SK-N-MC (cell line): ENCODE data around the gene KRTAP10-9.

ENCODE experiments used
- DNase-seq: peaks from one replicate; pipeline ENCODE4 v3.0.0-alpha.2; 2011; ENCODE audit warnings: low read depth, low spot score
- H3K27ac ChIP-seq: fragments of 200-600 bp; sonication (generic); 2 replicates; pipeline ENCODE4 v1.5.1; 2016; ENCODE audit warnings: mixed run types
- H3K36me3 ChIP-seq: fragments of 200-600 bp; sonication (generic); 2 replicates; pipeline ENCODE4 v1.6.1; 2017; ENCODE audit warnings: antibody characterized with exemption, low read length, mixed read lengths; ENCODE audit not compliant: insufficient read depth
- H3K4me3 ChIP-seq: fragments of 200-600 bp; sonication (generic); 2 replicates; pipeline ENCODE4 v1.5.1; 2016
- H3K9ac ChIP-seq: fragments of 200-600 bp; sonication (generic); 2 replicates; pipeline ENCODE4 v1.8.0; 2017; ENCODE audit warnings: mixed run types, mixed read lengths; ENCODE audit not compliant: insufficient read length
- H3K9me3 ChIP-seq: fragments of 200-600 bp; sonication (generic); 2 replicates; pipeline ENCODE4 v1.6.1; 2017; ENCODE audit warnings: low read depth, mild to moderate bottlenecking, antibody characterized with exemption, low read length, moderate library complexity, mixed read lengths
- EZH2 ChIP-seq: fragments of 200-600 bp; sonication (generic); IDR thresholded peaks from one replicate; pipeline ENCODE4 v1.6.1; 2017; ENCODE audit warnings: antibody characterized with exemption
- FOXP2 ChIP-seq: optimal IDR thresholded peaks from 2 replicates; pipeline ENCODE3; 2011; ENCODE audit warnings: mild to moderate bottlenecking, moderate library complexity; ENCODE audit not compliant: insufficient read depth; ENCODE audit errors: extremely low read length, control extremely low read depth
- POLR2AphosphoS5 ChIP-seq: IDR thresholded peaks from 2 replicates; pipeline ENCODE4 v1.6.1; 2012; ENCODE audit warnings: mild to moderate bottlenecking, low read depth, low read length, borderline replicate concordance

The KRTAP10-9 gene

DNA sequence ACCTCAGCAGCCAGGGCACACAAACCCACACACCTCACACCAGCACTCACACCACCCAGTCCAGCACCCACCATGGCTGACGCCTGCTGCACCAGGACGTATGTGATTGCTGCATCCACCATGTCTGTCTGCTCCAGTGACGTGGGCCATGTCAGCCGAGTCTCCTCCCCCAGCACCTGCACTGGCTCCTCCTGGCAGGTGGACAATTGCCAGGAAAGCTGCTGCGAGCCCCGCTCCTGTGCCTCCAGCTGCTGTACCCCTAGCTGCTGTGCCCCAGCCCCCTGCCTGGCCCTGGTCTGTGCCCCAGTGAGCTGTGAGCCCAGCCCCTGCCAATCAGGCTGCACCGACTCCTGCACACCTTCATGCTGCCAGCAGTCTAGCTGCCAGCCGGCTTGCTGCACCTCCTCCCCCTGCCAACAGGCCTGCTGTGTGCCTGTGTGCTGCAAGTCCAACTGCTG, 14.8 kb upstream of the KRTAP10-9 start, which contains the start of gene KRTAP10-8:
KRTAP10-8 (plus strand) TSS at position 51 of the 458 bp plus-strand sequence; CDS start at position 73, 22 bp downstream.
- Histone ChIP-seq H3K27ac (no peak within 1 kb of the TSS), H3K9ac (no peak within 1 kb of the TSS), H3K36me3 (no peaks in the 10 kb centered on the region; the same call in 1 of the 2 replicates), H3K9me3 (no peaks in the 10 kb centered on the region), H3K4me3 (no peak within 1 kb of the TSS)
- no peak for TF ChIP-seq EZH2
- TF ChIP-seq POLR2AphosphoS5 = no peak
- TF ChIP-seq FOXP2 = no peak
- DNase-seq = no peak

DNA sequence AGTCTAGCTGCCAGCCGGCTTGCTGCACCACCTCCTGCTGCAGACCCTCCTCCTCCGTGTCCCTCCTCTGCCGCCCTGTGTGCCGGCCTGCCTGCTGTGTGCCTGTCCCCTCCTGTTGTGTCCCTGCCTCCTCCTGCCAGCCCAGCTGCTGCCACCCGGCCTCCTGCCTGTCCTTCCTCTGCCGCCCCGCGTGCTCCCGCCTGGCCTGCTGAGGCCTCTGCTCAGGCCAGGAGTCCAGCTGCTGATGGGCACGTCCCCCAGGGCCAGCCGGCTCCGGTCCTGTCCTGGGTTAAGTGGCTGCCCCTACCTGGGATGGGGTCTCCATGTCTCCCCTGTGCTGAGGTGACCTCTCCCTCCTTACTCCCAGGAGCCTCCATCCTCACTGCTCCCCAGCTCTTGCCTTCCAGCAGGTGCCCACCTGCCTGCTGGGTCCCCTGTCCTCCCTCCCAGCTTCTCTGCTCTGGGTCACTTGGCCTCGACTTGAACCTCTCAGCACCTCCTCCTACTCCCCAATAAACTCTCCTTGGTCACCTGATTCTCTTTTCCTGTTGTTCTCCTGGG, 14.1 kb upstream of the KRTAP10-9 start:
- Histone ChIP-seq H3K27ac (no peak overlapping the region), H3K9me3 (no peaks in the 10 kb centered on the region), H3K4me3 (no peak overlapping the region), H3K36me3 (no peaks in the 10 kb centered on the region; the same call in 1 of the 2 replicates), H3K9ac (no peak overlapping the region)
- no peak for TF ChIP-seq POLR2AphosphoS5
- TF ChIP-seq EZH2 = no peak
- no peak for TF ChIP-seq FOXP2
- DNase-seq = no peak

DNA sequence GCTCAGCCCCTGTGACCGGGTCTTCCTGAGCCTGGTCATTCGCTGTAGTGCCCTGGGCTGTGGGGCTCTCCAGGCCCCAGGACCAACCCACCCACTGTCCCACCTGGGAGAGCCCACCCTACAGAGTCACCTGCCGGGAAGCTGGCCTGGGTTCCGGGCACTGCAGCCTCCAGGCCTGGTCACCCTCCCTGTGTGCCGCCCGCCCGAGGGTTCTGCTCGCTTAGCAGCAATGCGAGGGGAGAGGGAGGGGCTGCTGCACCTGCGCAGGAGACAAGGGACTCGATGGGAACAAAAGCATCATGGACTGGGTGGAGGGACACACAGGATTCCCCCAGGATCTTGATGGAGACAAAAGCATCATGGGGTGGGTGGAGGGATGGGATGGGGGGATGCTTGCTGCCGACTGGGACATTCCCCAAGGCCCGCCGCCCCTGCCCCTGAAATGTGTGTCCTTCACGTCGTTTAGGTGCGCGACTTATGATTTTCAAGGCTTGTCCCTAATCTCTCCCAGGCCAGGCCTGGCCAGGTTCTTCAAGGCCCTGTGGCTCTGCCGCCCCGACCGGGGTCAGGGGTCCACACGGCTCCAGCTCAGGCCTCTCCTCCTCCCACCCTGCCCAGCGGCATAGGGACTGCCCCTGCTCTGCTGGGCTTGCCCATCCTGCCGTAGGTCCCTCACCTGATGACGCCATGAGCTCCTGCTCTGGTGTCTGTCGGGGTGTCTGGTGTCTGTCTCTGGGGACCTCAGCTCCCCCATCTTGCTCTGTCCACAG, 13.3 kb upstream of the KRTAP10-9 start:
- H3K36me3 ChIP-seq = peaks cover under 1% of the 10 kb centered on the region; the same call in 1 of the 2 replicates
- TF ChIP-seq POLR2AphosphoS5 (no peak), EZH2 (no peak), FOXP2 (no peak)
- H3K9ac ChIP-seq = no peak overlapping the region
- no peak for DNase-seq
- no peak overlapping the region for H3K4me3 ChIP-seq
- no peak overlapping the region for H3K27ac ChIP-seq
- H3K9me3 ChIP-seq = no peaks in the 10 kb centered on the region

DNA sequence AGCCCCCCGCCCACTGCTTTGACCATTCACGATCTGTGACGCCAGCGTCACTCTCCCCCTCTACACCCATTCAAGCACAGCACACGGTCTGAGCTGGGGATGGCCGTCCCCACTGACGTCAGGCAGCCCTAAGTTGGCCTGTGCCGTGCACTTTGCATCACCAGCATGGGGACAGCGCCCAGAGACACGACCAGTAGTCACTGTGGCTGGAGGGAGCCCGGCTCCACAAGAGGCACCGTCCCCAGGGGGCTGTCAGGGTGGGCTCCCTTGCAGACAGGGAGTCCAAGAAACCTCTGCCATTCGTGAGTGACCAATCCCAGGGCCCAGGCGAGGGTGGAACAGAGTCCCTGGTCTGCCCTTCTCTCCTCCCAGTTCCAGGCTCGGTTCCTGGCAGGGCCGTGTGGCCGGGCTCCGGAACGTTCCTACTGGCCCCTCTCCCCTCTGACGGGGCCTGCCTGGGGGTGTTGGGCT, 12.7 kb upstream of the KRTAP10-9 start:
- Histone ChIP-seq H3K27ac (no peak overlapping the region), H3K9ac (no peak overlapping the region), H3K9me3 (peaks cover 3% of the 10 kb centered on the region; the same call in 1 of the 2 replicates), H3K36me3 (peaks cover 4% of the 10 kb centered on the region; the same call in 1 of the 2 replicates), H3K4me3 (no peak overlapping the region)
- DNase-seq = no peak
- no peak for TF ChIP-seq FOXP2
- TF ChIP-seq POLR2AphosphoS5 = no peak
- no peak for TF ChIP-seq EZH2

DNA sequence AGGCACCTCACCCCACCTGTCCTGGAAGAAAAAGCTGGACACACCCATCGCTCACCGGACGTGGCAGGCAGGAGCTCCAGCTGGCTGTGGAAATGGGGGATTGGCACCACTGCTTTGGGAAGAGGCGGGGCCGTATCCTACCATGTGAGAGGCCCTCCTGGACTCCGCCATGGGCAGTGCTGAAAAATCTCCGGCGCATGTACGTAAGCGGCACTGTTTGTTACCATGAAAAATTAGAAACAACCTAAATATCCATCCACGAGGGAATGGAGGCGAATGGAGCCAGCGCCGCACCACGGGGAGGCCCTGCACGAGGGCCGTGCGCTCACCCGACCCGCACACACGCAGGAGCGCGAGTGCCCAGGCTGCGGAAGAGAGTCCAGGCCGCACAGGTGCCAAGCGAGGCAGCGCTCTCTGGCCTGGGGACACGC, 11.9 kb upstream of the KRTAP10-9 start:
- no peak overlapping the region for H3K9ac ChIP-seq
- peaks cover 7% of the 10 kb centered on the region; the same call in 1 of the 2 replicates for H3K36me3 ChIP-seq
- no peak for DNase-seq
- TF ChIP-seq POLR2AphosphoS5 (no peak), FOXP2 (no peak), EZH2 (no peak)
- no peak overlapping the region for H3K27ac ChIP-seq
- no peak overlapping the region for H3K4me3 ChIP-seq
- H3K9me3 ChIP-seq = peaks cover 5% of the 10 kb centered on the region; the same call in 1 of the 2 replicates

DNA sequence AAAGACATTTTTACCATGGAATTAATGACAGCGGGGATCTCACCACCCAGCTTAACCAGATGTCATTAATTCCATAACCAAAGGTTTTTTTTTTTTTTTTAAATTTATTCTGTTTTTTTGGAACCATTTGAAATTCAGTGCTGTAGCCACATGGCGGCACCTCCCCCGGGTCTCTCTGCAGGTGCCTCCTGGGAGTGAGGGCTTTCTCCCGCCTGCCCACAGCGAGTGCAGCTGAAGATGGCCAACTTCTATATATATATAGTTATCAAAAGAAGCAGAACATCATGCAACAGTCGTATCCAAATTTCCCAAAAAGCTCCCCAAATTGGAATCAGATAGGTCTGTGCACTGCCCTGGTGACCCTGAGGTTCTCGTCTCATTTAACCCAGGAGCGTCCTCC, 11.4 kb upstream of the KRTAP10-9 start:
- peaks cover 5% of the 10 kb centered on the region; the same call in 1 of the 2 replicates for H3K9me3 ChIP-seq
- H3K36me3 ChIP-seq = peaks cover 8% of the 10 kb centered on the region; the same call in 1 of the 2 replicates
- H3K9ac ChIP-seq = no peak overlapping the region
- H3K4me3 ChIP-seq = no peak overlapping the region
- DNase-seq = no peak
- H3K27ac ChIP-seq = no peak overlapping the region
- TF ChIP-seq FOXP2 (no peak), POLR2AphosphoS5 (no peak), EZH2 (no peak)

DNA sequence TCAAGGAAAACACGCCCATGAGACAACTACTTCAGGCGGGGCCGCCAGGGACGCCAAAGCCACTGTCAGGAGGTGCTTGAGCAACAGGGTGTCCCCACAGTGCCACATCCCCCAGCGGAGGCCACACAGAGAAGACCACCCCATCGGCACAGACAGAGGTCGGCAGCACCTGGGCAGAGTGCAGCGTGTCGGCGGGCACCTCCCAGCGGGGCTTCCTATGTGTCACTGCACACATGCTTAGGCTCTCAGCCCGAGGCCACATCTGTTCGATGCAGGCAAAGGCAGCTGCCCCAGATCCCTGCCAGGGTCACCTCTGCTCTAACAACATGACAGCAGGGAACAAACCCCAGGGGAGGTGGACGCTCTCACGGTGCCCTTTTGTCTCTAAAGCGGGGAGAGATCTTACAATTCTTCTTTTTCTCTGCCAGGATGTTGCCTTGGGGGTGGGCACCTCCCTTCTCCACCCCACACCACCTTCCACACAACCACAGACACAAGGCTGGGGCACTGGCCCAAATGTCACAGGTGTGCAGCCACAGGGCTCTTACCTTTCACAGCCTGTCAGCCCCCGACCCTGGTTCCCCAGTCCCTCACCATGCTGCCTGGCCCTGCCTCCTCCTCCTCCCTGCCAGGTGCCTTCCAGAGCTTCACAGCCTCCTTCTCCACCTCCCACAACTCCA, 10.8 kb upstream of the KRTAP10-9 start:
- H3K27ac ChIP-seq = no peak overlapping the region
- peaks cover 5% of the 10 kb centered on the region; the same call in 1 of the 2 replicates for H3K9me3 ChIP-seq
- H3K36me3 ChIP-seq = peaks cover 8% of the 10 kb centered on the region; the same call in 1 of the 2 replicates
- DNase-seq = no peak
- no peak overlapping the region for H3K9ac ChIP-seq
- no peak overlapping the region for H3K4me3 ChIP-seq
- TF ChIP-seq POLR2AphosphoS5 (no peak), FOXP2 (no peak), EZH2 (no peak)

DNA sequence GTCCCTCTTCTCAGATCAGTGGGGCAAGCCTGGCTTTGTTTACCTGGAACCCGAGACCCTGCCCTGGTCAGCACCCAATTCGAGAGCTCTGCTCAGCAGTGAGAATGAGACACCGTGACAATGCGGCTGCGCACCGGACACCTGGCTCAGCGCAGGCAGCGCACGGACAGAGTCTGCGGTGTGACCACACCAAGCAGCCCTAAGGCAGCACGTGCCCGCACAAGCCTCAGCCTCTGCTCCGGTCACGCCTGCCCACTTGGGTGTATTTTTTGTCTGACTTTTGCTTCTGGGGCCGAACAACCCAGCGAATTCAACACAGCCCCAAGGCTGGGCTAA, 10.3 kb upstream of the KRTAP10-9 start:
- DNase-seq = no peak
- H3K36me3 ChIP-seq = peaks cover 8% of the 10 kb centered on the region; the same call in 1 of the 2 replicates
- H3K9me3 ChIP-seq = peaks cover 5% of the 10 kb centered on the region; the same call in 1 of the 2 replicates
- TF ChIP-seq POLR2AphosphoS5 = no peak
- no peak for TF ChIP-seq EZH2
- TF ChIP-seq FOXP2 = no peak
- no peak overlapping the region for H3K9ac ChIP-seq
- no peak overlapping the region for H3K4me3 ChIP-seq
- no peak overlapping the region for H3K27ac ChIP-seq
